C4-2B (cell line): ENCODE results near the gene DNAJC17.

Experiments used
- CTCF ChIP-seq: fragments of 450-650 bp; conservative IDR thresholded peaks from 2 replicates; pipeline ENCODE4 v1.5.1; 2017; ENCODE audit warnings: mild to moderate bottlenecking
- ZFX ChIP-seq: fragments of 450-650 bp; IDR thresholded peaks from 2 replicates; pipeline ENCODE4 v1.6.1; 2017

DNA sequence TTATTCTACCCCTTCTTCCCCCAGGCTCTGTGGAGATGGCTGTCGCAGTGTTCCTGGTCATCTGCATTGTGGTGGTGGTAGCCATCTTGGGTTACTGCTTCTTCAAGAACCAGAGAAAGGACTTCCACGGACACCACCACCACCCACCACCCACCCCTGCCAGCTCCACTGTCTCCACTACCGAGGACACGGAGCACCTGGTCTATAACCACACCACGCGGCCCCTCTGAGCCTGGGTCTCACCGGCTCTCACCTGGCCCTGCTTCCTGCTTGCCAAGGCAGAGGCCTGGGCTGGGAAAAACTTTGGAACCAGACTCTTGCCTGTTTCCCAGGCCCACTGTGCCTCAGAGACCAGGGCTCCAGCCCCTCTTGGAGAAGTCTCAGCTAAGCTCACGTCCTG, 49.5 kb upstream of the DNAJC17 start:
- TF ChIP-seq CTCF (no peak), ZFX (no peak)
